CD4-positive, alpha-beta T cell (primary cell): ENCODE data around the gene KIF26B. TPM values are rescaled to one million over a fixed set of nuclear protein-coding genes. Genes with fewer than 3 reads are reported as not detected.

ENCODE experiments used
- ATAC-seq: fragments of 200-7000 bp; cut with Tn5 transposase; one replicate; pipeline ENCODE4 v1.10.0; 2022; ENCODE audit warnings: mild to moderate bottlenecking; ENCODE audit not compliant: poor library complexity
- CTCF ChIA-PET: fragments of 350-600 bp; sonication (Branson Sonifier 250); formaldehyde crosslinking; loops from one replicate; lab custom pipeline; 2021; ENCODE audit warnings: antibody characterized with exemption, inconsistent platforms; lab: Charles Lee
- POLR2A ChIA-PET: fragments of 350-600 bp; sonication (Branson Sonifier 250); formaldehyde crosslinking; loops from one replicate; lab custom pipeline; 2021; ENCODE audit warnings: antibody characterized with exemption, inconsistent platforms; lab: Charles Lee
- DNase-seq, 14 experiments: peaks; one replicate each; pipeline ENCODE4 v3.0.0-alpha.2; 2013 to 2020; ENCODE audit warnings: mixed read lengths in 2 of 14
- H3K27ac ChIP-seq, 2 donors: one replicate each; pipeline versions ENCODE4 v1.5.1 to v1.7.0; 2013; ENCODE audit warnings: low read length in 2 of 2, low read depth in 1 of 2, mild to moderate bottlenecking in 1 of 2
- H3K27me3 ChIP-seq, 2 experiments: 1 replicate in 1 of 2; 2 replicates in 1 of 2; pipeline versions ENCODE4 v1.6.1 to v1.7.0; 2013; ENCODE audit warnings: low read length in 2 of 2, control low read depth in 1 of 2, mild to moderate bottlenecking in 1 of 2, moderate library complexity in 1 of 2; ENCODE audit not compliant: insufficient read depth in 2 of 2, control insufficient read depth in 1 of 2
- H3K36me3 ChIP-seq: one replicate; pipeline ENCODE4 v1.6.1; 2013; ENCODE audit warnings: low read length, control low read depth; ENCODE audit not compliant: insufficient read depth
- H3K4me1 ChIP-seq: one replicate; pipeline ENCODE4 v1.6.1; 2013; ENCODE audit warnings: low read length, control low read depth; ENCODE audit not compliant: insufficient read depth
- H3K4me3 ChIP-seq: one replicate; pipeline ENCODE4 v1.5.1; 2013; ENCODE audit warnings: mild to moderate bottlenecking, low read length, moderate library complexity
- H3K9me3 ChIP-seq, 2 experiments: 1 replicate in 1 of 2; 2 replicates in 1 of 2; pipeline versions ENCODE4 v1.6.1 to v1.7.0; 2013; ENCODE audit warnings: low read length in 2 of 2, mild to moderate bottlenecking in 2 of 2, control low read depth in 1 of 2, moderate library complexity in 1 of 2; ENCODE audit not compliant: control insufficient read depth in 1 of 2, insufficient read depth in 1 of 2
- H3K27ac Mint-ChIP-seq: one replicate; pipeline ENCODE4 v1.8.0; 2020; ENCODE audit warnings: mixed read lengths
- H3K27me3 Mint-ChIP-seq: one replicate; pipeline ENCODE4 v1.8.0; 2021; ENCODE audit warnings: mixed read lengths
- H3K36me3 Mint-ChIP-seq: one replicate; pipeline ENCODE4 v1.8.0; 2021; ENCODE audit warnings: low read depth, mixed read lengths
- H3K4me1 Mint-ChIP-seq: one replicate; pipeline ENCODE4 v1.8.0; 2021; ENCODE audit warnings: low read depth, mixed read lengths
- H3K4me3 Mint-ChIP-seq: one replicate; pipeline ENCODE4 v1.8.0; 2020; ENCODE audit warnings: mild to moderate bottlenecking, mixed read lengths
- H3K9me3 Mint-ChIP-seq: one replicate; pipeline ENCODE4 v1.8.0; 2020; ENCODE audit warnings: mixed read lengths
- intact Hi-C, 2 experiments: fragments of 100-400 bp; cut with DNase I in 1 of 2; cut with micrococcal nuclease in 1 of 2; formaldehyde crosslinking; loops; one replicate each; pipeline versions ENCODE4 v1.15.1 to v1.9.0; 2023 to 2025; cut with DNase I, micrococcal nuclease
- total RNA-seq, 174 experiments: library from RNA in 2 of 174; stranded (reverse) in 2 of 174; gene quantifications; one replicate each; pipeline ENCODE4 v1.2.3 and lab custom pipeline; 2021 to 2026
- TF ChIP-seq, protein P1 (sequence below): fragments of 200-600 bp; IDR thresholded peaks from one replicate; pipeline ENCODE4 v1.8.0; 2022; ENCODE audit warnings: antibody characterized with exemption, mild to moderate bottlenecking

Gene KIF26B
- total RNA-seq, 2 experiments from 2014 or later = 0.03 TPM; not detected in 1

- no peaks in the 10 kb centered on the region for H3K9me3 ChIP-seq
- H3K4me1 Mint-ChIP-seq = no peaks in the 10 kb centered on the region
- H3K36me3 ChIP-seq = no peaks in the 10 kb centered on the region
- H3K27me3 ChIP-seq = no peaks in the 10 kb centered on the region
- peaks cover 2% of the 10 kb centered on the region for H3K9me3 Mint-ChIP-seq
- CTCF ChIA-PET = no interaction called here
- TF ChIP-seq, protein P1, sequence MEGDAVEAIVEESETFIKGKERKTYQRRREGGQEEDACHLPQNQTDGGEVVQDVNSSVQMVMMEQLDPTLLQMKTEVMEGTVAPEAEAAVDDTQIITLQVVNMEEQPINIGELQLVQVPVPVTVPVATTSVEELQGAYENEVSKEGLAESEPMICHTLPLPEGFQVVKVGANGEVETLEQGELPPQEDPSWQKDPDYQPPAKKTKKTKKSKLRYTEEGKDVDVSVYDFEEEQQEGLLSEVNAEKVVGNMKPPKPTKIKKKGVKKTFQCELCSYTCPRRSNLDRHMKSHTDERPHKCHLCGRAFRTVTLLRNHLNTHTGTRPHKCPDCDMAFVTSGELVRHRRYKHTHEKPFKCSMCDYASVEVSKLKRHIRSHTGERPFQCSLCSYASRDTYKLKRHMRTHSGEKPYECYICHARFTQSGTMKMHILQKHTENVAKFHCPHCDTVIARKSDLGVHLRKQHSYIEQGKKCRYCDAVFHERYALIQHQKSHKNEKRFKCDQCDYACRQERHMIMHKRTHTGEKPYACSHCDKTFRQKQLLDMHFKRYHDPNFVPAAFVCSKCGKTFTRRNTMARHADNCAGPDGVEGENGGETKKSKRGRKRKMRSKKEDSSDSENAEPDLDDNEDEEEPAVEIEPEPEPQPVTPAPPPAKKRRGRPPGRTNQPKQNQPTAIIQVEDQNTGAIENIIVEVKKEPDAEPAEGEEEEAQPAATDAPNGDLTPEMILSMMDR = no peak
- no peak overlapping the region for H3K27ac Mint-ChIP-seq
- ATAC-seq (no peak), DNase-seq (no peak)
- H3K27me3 Mint-ChIP-seq = peaks cover 11% of the 10 kb centered on the region
- POLR2A ChIA-PET = no interaction called here
- H3K4me3 ChIP-seq = no peak overlapping the region
- H3K4me1 ChIP-seq = no peaks in the 10 kb centered on the region
- no peak overlapping the region for H3K27ac ChIP-seq
- intact Hi-C loops = no loop called here
- no peak overlapping the region for H3K4me3 Mint-ChIP-seq
- H3K36me3 Mint-ChIP-seq = no peaks in the 10 kb centered on the region
These were observed 386.6 kb downstream of the KIF26B start for GRCh38 chr1:245541369-245541768.

DNA sequence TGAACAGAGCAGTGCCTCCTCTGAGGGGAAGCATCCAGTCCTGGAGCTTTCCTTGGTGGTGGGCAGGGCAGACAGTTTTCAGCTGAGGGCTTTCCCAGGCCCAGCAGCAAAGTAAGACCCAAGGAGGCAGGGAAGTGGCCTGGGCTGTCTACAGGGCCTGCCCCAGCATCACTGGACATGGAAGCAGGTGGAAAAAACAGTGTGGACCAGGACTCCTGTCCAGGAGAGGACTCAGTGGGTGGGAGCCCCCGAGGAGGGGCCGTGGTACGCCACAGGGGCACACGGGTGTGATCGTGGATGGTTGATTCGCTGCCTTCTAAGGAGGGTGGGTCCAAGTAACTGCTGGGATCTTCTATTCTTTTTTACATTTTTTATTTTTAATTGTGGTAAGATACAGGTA is 387.6 kb downstream of the KIF26B start:
- ATAC-seq (no peak), DNase-seq (no peak)
- no peak overlapping the region for H3K27ac ChIP-seq
- H3K36me3 ChIP-seq = no peaks in the 10 kb centered on the region
- Mint-ChIP-seq H3K27me3 (peaks cover 11% of the 10 kb centered on the region), H3K4me3 (no peak overlapping the region), H3K27ac (no peak overlapping the region), H3K9me3 (peaks cover 2% of the 10 kb centered on the region), H3K36me3 (no peaks in the 10 kb centered on the region), H3K4me1 (no peaks in the 10 kb centered on the region)
- H3K27me3 ChIP-seq = no peaks in the 10 kb centered on the region
- no peaks in the 10 kb centered on the region for H3K9me3 ChIP-seq
- CTCF ChIA-PET = no interaction called here
- intact Hi-C loops = no loop called here
- H3K4me1 ChIP-seq = no peaks in the 10 kb centered on the region
- POLR2A ChIA-PET = no interaction called here
- H3K4me3 ChIP-seq = no peak overlapping the region
- TF ChIP-seq, protein P1 = no peak

DNA sequence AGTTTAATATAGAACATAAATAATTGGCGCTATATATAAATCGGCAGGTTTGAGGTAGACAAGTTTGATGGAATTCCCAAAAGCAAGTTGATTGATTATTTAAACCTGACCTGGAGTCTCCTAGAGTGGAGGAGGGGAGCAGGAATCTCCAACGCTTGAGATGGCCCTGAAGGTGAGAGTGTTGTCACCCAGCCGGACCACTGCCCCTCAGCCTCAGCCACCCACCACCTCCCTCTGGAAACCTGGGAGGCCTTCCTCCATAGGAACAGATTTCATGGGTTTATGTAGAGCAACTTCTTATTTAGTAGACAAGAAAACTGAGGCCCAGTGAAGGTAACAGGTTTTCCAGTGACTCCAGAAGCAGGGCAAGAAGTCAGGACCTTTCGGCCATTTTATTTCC is 389.5 kb downstream of the KIF26B start:
- Histone ChIP-seq H3K4me1 (no peaks in the 10 kb centered on the region), H3K27ac (no peak overlapping the region), H3K9me3 (no peaks in the 10 kb centered on the region), H3K36me3 (no peaks in the 10 kb centered on the region), H3K27me3 (no peaks in the 10 kb centered on the region), H3K4me3 (no peak overlapping the region)
- ATAC-seq (no peak), DNase-seq (no peak)
- H3K4me3 Mint-ChIP-seq = no peak overlapping the region
- H3K27me3 Mint-ChIP-seq = peaks cover 3% of the 10 kb centered on the region
- no peak overlapping the region for H3K27ac Mint-ChIP-seq
- intact Hi-C loops = no loop called here
- no peaks in the 10 kb centered on the region for H3K4me1 Mint-ChIP-seq
- H3K9me3 Mint-ChIP-seq = peaks cover 2% of the 10 kb centered on the region
- CTCF ChIA-PET = no interaction called here
- no peaks in the 10 kb centered on the region for H3K36me3 Mint-ChIP-seq
- TF ChIP-seq, protein P1 = no peak
- POLR2A ChIA-PET = no interaction called here
